GM15510 (cell line): ENCODE measurements around the gene ABHD12.

Experiments
- POLR2A ChIP-seq: IDR thresholded peaks from 3 replicates; pipeline ENCODE4 v1.6.1; 2011; ENCODE audit warnings: borderline replicate concordance; ENCODE audit not compliant: insufficient read length; ENCODE audit errors: extremely low read depth

ABHD12 gene

DNA sequence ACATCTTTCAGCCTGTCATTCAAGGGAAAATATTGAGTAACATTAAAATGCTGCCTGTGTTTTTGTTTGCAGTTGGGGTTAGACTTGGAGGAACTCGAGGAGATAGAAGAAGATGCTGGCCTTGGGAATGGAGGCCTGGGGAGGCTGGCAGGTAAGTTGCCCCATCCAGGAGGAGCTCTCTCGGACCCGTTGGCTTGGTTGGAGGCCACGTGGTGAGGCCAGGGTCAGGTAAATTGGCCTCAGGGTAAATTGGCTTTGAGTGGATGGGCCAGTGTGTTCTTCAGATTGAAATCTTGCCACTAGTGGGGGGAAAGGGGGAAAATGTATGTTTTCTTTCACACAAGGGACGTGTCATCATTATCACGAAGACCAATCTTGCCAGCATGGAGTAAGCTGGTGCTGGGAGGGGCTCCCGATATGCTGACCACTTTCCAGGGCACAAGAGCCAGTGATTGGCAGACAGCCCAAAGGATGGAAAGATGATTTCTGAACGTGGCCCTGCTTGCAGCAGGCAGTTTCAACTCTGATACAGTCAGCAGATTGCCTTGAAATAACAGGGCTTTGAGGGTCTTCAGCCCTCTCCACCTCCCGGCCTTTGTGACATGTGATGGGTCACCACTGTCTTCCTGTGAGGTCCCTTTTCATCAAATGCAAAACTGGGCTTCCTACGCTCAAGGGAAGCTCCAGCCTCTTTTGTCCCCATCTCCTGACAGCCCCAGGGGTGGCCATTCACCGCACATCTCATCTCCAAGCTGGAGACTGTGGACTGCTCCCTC lies 121.4 kb downstream of the ABHD12 start:
- no peak for TF ChIP-seq POLR2A

DNA sequence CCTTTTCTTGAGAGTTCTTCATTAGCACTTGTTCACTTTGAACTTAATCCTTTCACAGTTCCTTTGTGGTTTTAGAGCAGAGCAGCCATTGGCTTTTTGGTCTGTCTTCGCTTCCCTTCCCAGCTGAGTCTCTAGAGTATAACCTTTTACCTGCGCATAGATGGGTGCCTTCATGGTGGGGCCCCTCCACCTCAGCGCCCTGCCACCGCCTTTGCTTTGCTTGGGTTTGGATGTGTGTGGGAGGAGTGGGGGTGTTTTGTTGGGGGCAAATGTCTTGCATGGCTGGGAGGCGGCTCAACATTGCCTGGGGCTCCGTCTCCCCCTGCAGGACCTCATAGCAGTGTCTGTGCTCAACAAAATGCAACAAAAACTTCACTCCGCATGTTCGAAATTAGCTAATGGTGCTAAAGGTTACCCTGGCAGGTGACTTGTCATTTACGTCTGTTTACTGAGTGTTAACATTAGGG lies 130.8 kb downstream of the ABHD12 start:
- no peak for TF ChIP-seq POLR2A

DNA sequence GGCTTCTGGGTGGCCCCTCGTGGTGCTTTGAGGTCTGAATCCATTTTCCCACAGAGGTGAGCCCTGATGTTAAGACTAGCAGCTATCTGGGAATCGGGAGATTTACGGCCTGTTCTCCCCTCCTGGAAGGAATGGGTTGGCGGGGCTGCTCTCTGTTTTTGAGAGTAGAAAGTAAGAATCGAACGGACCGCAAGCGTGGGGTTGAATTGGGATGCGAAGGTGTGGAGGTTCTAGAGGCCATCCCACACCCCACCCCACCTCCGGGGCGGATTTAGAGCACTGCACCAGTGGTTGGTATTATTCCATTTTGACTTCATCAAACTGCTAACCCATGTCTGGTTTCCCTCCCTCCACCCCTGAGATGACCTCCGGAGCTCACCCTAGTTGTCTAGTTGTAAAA lies 131.3 kb downstream of the ABHD12 start:
- no peak for TF ChIP-seq POLR2A

DNA sequence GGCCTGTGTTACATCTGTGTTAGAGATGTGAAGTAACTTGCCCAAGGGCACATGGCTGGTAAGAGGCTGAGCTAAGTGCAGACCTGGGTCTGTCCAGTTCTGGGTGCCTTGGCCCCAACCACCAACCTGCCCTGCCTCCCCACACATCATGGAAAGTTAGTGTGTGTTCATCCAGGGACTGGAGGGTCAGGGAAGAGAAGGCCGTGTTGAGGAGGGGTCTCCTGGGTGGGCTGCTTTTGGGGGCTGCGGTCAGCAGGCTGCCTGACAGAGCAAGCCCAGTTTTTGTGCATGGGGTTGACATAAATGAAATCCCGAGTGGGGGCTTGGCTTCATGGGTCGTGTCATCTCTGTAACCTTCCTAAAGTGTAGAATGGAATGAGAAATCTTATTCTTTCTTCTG lies 131.8 kb downstream of the ABHD12 start:
- no peak for TF ChIP-seq POLR2A

DNA sequence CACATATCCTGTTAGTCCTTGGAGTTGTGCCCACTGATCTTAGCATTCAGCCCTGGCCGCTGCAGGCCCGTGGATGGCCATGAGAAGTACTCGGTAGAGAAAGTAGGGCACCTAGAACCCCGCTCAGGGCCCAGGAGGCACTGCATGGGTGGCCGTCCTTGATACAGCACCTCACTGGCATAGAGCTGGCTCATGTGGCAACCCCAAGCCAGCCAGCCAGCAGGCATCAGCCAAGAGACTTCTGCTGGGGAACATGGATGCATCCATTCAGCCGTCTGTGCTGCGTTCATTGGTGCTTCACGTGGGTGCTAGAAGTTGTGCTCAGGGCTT lies 132.2 kb downstream of the ABHD12 start:
- TF ChIP-seq POLR2A, result no peak

DNA sequence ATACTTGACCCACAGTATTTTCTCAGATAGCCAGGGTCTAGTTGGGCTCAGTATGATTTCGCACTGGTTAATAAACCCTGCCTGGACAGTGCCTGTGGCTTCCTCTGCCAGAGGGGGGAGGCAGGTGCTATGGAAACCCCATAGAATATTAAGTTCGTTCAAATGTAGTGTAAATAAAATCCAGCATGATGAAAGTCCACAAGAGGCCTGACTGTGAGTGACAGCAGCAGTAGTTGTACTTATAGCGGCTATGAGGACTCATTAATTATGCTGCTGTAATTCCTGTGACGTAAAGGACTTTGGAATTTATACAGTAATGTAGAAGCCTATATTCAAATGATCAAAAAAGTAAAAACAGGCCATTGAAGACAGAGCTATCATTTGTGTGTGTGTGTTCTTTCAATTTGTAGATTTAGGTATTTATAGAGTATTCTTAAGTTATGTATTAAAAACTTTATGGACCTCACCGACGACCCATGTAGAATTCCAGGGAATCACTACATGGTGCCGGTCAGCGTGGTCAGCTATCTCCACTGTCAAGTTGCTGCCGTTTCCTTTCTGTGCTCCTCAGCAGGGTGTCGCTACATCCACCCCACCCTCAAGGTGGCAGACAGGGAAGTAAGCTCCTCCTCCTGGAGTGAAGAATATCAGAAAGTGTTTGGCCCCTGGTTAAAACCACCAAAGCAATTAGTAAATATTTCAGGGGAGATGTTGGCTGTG lies 132.7 kb downstream of the ABHD12 start:
- TF ChIP-seq POLR2A, result no peak

DNA sequence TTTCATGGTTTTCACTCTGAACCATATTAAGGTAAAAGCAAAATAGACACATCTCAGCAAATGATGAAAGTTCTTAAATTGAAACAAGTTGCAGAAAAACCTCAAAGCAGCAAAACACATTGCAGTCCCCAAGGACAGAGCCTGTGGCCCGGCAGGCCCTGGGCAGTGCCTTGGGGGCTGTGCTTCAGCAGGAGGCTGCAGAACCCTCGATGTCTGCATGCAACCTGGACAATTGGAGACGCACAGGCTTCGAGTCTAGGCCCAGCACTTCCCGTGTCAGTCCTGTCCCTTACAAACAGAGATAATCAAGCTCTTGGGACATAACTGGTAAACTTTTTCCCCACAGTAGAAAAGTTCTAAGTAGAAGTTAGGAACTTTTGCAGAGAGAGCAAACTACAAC lies 133.5 kb downstream of the ABHD12 start:
- TF ChIP-seq POLR2A, result no peak

DNA sequence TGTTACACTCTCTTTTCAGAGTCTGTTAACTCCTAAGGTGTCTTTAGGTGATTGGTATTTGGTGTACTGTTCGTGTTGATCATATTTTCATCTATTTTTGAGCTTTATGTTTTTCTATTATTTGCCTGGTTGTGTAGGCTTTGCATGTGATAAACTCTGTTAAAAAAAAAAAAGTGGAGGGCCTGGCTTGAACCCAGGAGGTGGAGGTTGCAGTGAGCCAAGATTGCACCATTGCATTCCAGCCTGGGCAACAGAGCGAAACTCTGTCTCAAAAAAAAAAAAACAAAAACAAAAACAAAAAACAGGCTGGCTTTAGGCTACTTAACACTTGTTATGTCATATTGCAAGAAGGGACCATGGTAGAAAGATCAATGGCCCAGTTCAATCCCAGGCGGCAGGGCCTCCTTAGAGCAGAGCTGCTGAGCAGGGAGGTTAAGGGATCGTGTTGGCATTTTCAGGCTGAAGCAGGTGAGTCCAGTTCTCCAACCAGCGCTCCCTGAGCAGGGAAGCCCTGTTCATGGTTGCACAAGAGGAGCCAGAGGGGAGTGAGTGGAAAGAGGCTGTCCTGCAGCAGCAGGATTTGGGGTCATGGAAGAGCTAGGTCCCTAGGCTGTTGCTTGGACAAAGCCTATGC lies 134.3 kb downstream of the ABHD12 start:
- no peak for TF ChIP-seq POLR2A

DNA sequence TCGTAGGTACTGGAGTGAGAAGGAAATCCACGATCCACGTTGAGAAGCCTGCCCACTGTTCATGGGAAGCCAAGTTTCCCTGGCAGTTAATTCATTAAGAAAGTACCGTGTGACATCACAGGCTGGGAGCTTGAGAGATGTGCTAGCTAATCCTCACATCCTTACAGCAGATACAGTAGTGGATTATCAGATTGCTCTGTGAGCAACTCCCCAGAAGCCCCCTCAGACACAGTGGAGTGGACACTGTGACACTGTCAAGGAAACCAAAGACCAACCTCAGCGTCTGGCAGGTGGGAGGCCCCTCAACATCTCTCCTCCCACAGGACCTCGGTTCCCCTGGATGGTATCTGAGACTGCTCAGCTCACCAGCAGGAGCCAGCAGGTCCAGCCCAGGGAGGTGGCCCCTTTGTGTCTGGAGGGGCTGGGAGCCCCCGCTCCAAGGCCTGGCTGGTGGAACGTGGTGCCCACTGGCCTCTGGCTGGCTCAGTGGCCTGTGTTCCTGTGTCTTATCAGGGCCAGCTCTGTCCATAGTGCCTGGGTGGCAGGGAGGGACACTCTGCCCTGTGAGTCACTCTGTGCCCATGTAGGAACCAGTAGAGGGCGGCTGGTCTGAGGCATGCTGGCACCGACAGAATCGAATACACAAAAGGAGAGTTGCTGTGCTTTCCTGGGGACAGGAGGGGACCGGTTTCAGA lies 135.5 kb downstream of the ABHD12 start:
- no peak for TF ChIP-seq POLR2A

DNA sequence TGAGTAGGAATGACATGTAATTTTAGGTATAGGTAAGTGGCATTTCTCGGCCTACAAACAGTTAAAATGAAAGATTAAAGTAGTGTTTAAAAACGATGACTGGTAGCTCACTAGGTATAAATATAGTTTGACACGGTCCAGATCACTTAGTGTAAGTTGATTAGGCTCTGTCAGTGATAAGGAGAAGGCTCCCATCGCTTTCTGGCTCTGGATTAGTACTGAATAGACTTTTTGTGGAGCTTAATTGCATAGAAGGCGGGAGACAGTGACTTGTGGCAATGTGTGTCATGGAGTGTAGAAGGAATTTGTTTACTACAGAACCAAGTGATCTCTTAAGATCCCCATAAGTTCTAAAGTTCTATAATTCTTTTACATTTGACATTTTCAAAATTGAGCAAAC lies 136.1 kb downstream of the ABHD12 start:
- TF ChIP-seq POLR2A, result no peak

DNA sequence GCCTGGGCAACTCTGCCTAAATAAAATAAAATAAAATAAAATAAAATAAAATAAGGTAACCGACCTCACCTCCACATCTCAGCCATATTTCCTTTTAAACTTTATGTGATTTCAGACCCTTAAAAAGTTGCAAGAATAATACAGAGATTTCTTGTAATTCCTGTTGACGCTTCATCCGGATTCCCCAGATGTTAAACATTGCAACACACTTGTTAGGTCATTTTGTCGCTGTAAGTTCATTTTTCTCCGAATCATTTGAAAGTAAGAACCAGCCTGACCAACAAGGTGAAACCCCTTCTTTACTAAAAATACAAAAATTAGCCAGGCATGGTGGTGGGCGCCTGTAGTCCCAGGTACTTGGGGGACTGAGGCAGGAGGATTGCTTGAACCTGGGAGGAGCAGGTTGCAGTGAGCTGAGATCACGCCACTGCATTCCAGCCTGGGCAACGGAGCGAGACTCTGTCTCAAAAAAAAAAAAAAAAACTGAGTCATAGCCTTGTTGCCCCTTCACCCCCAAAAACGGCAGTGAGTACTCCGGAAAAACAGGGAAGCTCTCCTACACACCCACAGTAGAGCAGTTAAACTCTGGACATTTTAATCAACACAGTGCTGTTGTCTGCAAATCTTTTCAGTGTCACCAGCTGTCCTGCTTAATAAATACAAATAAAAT lies 136.9 kb downstream of the ABHD12 start:
- TF ChIP-seq POLR2A, result no peak

DNA sequence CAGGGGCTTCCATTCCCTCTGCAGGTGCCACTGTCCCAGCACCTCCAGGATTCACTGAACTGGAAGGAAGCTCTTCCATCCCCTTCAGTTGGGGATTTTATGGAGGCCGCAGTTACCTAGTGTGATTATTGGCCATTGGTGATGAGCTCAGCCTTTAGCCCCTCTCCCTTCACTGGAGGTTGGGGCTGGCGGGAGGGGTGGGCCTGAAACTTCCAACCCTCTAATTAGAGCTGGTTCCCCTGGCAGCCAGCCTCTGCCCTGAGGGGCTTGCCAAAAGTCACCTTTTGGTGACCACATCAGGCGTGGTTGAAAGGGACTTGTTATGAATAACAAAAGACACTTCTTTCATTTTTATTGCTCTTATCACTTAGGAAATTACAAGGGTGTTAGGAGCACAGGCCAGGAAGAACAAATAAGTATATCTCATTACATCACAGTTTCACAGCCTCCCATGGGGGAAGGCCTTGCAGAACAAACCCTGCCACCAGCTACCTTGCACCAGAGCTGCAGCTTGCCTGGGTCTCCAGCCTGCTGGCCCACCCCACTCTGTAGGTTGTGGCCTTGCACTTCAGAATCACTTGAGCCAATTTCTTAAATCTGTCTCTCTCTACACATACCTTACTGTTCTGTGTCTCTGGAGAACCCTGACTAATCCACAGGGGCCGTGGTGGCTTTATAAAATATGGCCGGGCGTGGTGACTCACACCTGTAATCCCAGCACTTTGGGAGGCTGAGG lies 137.8 kb downstream of the ABHD12 start:
- TF ChIP-seq POLR2A, result no peak

DNA sequence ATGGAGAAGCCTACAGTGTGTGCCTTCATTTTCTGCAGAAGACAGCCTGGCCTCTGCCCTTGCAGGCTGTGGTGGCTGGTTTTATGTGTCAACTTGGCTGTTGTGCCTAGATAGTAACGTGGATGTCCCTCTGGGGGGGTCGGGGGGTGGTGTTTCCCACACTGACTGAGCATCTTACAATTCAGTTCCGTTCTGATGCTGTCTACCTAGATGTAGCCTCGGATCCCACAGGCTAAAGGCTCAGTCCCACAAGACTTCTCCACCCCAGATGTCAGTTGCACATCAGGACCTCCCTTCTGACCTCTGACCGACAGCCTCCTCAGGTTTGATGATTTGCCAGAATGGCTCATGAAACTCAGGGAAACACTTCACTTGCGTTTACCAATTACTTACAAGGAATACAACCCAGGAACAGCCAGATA lies 138.4 kb downstream of the ABHD12 start:
- no peak for TF ChIP-seq POLR2A

DNA sequence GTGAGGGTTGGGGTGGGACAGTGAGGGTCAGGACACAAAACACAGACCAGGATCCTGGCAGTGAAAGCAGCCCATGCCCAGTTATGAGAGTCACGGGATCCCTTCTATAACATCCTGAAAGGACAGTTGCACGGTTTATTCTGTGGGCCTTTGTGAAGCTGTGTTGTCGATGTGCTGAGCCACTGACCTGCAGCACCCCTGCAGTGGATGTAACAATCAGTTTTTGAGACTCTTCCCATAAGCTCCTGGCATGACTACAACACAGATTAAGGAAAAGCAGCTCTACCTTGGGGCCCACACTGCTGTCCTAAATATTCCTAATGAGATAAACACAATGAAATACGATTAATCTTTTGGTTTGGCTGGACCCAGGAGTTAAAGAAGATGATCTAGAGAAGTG lies 139.1 kb downstream of the ABHD12 start:
- TF ChIP-seq POLR2A, result no peak
